ENCODE data around the gene CLRN3. TPM values are rescaled to one million over a fixed set of nuclear protein-coding genes. Genes with fewer than 3 reads are reported as not detected.

The CLRN3 gene
- total RNA-seq, 2 experiments from 2014 or later, result not detected

DNA sequence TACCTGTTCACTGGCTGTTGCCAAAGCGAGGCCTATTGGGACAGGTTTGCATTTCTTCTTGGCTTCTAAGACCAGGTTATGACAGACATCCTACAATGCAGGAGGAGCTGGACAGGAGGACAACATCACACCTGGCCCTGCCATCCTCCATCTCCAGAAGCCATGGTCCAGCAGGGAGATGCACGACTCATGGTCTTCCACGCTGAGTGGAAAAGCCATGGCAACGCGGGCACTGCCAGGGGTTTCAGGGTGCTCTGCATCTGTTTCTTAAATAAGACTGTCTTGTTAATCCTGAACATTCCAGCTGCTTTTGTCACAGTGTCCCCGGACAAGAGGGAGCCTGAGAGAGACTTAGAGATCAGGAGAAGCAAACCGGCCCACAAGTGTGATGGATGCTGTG lies 40.3 kb downstream of the CLRN3 start:
- DNase-seq, result no peak
- Mint-ChIP-seq H3K27ac (no peak overlapping the region), H3K4me3 (no peak overlapping the region), H3K4me1 (peaks cover 4% of the 10 kb centered on the region), H3K9me3 (ENCODE audit: low read depth) (no peaks in the 10 kb centered on the region), H3K36me3 (ENCODE audit: low read depth) (no peaks in the 10 kb centered on the region), H3K27me3 (peaks cover 7% of the 10 kb centered on the region)
- ChIA-PET POLR2A (no interaction called here), CTCF (interaction anchor here (0.5 kb wide), 1 partner anchor 96 kb away, joined by 3 read pairs; no protein-coding TSS in a partner anchor)
- ATAC-seq, result no peak
- intact Hi-C loops (cut with DNase I, micrococcal nuclease), result loop anchor here (2.0 to 10.0 kb wide), 2 partner anchors 610 to 1868 kb away; no protein-coding TSS in a partner anchor

DNA sequence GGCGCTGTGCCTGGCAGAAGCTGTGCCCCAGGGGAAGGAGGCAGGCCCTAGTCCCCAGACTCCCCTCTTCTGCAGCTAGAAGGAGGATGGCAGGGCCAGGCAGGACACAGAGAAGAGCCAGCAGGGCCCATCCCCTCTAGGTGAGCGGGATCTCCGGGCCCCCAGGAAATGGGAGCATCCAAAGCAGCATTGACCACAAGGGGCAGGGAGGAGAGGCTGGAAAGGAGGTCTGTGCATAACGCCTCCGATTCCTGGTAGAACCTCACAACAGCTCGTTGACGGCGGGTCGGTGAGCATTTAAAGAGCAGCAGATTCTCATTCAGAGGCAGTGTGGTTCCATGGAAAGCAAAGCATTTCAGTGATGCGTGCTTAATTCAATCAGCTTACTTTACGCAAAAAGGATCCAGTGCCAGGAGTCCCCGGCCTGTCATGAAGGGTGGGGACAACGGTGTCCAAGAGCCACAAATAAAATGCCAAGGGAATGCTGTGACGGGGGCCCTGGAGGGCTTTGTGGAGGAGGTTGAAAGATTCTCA lies 41.0 kb downstream of the CLRN3 start:
- Mint-ChIP-seq H3K36me3 (ENCODE audit: low read depth) (no peaks in the 10 kb centered on the region), H3K9me3 (ENCODE audit: low read depth) (no peaks in the 10 kb centered on the region), H3K4me3 (no peak overlapping the region), H3K27me3 (peaks cover 7% of the 10 kb centered on the region), H3K4me1 (peaks cover 8% of the 10 kb centered on the region), H3K27ac (no peak overlapping the region)
- no peak for DNase-seq
- ATAC-seq, result no peak
- ChIA-PET POLR2A (no interaction called here), CTCF (interaction anchor here (0.5 to 1.0 kb wide), 2 partner anchors 95 to 285 kb away, joined by 3 read pairs; no protein-coding TSS in a partner anchor)
- intact Hi-C loops (cut with DNase I, micrococcal nuclease), result loop anchor here (2.0 to 10.0 kb wide), 2 partner anchors 609 to 1867 kb away; no protein-coding TSS in a partner anchor

GRCh38 chr10:127850944-127851343 lies 41.8 kb downstream of the CLRN3 start:
- no peaks in the 10 kb centered on the region for H3K9me3 Mint-ChIP-seq (ENCODE audit: low read depth)
- H3K27me3 Mint-ChIP-seq, result peaks cover 7% of the 10 kb centered on the region
- CTCF ChIA-PET, result interaction anchor here (0.7 to 1.4 kb wide), 5 partner anchors 11 to 285 kb away, joined by 3 to 4 read pairs (median 3); no protein-coding TSS in a partner anchor
- POLR2A ChIA-PET, result no interaction called here
- H3K27ac Mint-ChIP-seq, result no peak overlapping the region
- no peak for ATAC-seq
- H3K36me3 Mint-ChIP-seq (ENCODE audit: low read depth), result no peaks in the 10 kb centered on the region
- H3K4me1 Mint-ChIP-seq, result peaks cover 8% of the 10 kb centered on the region
- H3K4me3 Mint-ChIP-seq, result no peak overlapping the region
- intact Hi-C loops (cut with DNase I, micrococcal nuclease), result loop anchor here in 1 of 2 experiments (10.0 kb wide), 1 partner anchor 1866 kb away; no protein-coding TSS in a partner anchor
- no peak for DNase-seq

- H3K36me3 Mint-ChIP-seq (ENCODE audit: low read depth), result no peaks in the 10 kb centered on the region
- peaks cover 7% of the 10 kb centered on the region for H3K27me3 Mint-ChIP-seq
- no peak overlapping the region for H3K4me3 Mint-ChIP-seq
- intact Hi-C loops (cut with DNase I, micrococcal nuclease), result loop anchor here in 1 of 2 experiments (10.0 kb wide), 1 partner anchor 1865 kb away; no protein-coding TSS in a partner anchor
- H3K27ac Mint-ChIP-seq, result no peak overlapping the region
- ATAC-seq, result no peak
- ChIA-PET CTCF (interaction anchor here (0.6 to 1.4 kb wide), 7 partner anchors 10 to 1056 kb away, joined by 3 to 4 read pairs (median 3); no protein-coding TSS in a partner anchor), POLR2A (interaction anchor here (0.6 kb wide), 1 partner anchor 144 kb away, joined by 3 read pairs; no protein-coding TSS in a partner anchor)
- no peak for DNase-seq
- peaks cover 8% of the 10 kb centered on the region for H3K4me1 Mint-ChIP-seq
- no peaks in the 10 kb centered on the region for H3K9me3 Mint-ChIP-seq (ENCODE audit: low read depth)
These were observed 42.8 kb downstream of the CLRN3 start for GRCh38 chr10:127849921-127850320.

DNA sequence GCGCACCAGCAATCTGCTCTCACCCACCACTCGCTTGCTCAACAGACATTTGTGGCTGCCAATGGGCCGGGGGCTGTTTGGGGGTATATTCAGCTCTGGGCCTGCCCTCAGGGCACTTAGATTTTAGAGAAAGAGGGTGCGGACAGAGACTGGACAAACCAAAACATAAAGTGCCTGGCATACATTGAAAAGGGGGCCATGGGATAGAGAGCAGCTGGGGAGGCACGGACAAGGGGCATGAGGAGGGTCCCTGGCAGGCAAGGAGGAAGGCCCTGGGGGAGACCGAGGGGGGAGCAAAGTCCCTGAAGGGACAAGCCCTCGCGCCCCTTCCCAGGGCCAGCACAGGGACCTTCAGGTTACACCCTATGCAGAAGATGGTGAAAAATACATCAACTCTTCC lies 43.5 kb downstream of the CLRN3 start:
- no peaks in the 10 kb centered on the region for H3K9me3 Mint-ChIP-seq (ENCODE audit: low read depth)
- no peaks in the 10 kb centered on the region for H3K36me3 Mint-ChIP-seq (ENCODE audit: low read depth)
- peaks cover 7% of the 10 kb centered on the region for H3K27me3 Mint-ChIP-seq
- ChIA-PET POLR2A (no interaction called here), CTCF (interaction anchor here (0.8 kb wide), 2 partner anchors 30 to 1057 kb away, joined by 3 read pairs; no protein-coding TSS in a partner anchor)
- ATAC-seq (no peak), DNase-seq (no peak)
- intact Hi-C loops (cut with DNase I, micrococcal nuclease), result no loop called here
- no peak overlapping the region for H3K27ac Mint-ChIP-seq
- H3K4me3 Mint-ChIP-seq, result no peak overlapping the region
- peaks cover 8% of the 10 kb centered on the region for H3K4me1 Mint-ChIP-seq

- DNase-seq (no peak), ATAC-seq (no peak)
- ChIA-PET POLR2A (no interaction called here), CTCF (no interaction called here)
- H3K4me1 Mint-ChIP-seq, result peaks cover 8% of the 10 kb centered on the region
- no peaks in the 10 kb centered on the region for H3K36me3 Mint-ChIP-seq (ENCODE audit: low read depth)
- no peaks in the 10 kb centered on the region for H3K9me3 Mint-ChIP-seq (ENCODE audit: low read depth)
- no peak overlapping the region for H3K4me3 Mint-ChIP-seq
- H3K27ac Mint-ChIP-seq, result no peak overlapping the region
- intact Hi-C loops (cut with DNase I, micrococcal nuclease), result no loop called here
- peaks cover 4% of the 10 kb centered on the region for H3K27me3 Mint-ChIP-seq
These were observed 44.5 kb downstream of the CLRN3 start for GRCh38 chr10:127848226-127848625.

DNA sequence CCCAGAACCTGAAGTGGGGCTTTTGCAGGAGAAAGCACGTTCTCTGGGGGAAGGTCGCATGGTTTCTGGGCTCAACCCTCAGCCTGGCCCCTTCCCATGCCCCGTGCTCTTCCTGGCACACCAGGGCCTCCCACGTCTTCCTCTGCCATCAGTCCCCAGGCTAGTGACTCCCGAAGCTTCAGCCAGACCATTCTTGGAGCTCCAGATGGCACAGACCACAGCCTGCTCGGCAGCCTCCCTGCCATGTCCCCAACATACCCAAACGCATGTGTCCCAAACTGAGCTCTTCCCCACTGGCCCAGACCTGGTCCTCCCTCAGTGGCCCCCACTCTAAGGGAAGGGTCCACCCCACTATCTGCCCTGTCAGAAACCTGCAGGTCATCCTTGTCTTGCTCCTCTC lies 47.0 kb downstream of the CLRN3 start:
- intact Hi-C loops (cut with DNase I, micrococcal nuclease), result no loop called here
- DNase-seq, result no peak
- H3K4me3 Mint-ChIP-seq, result no peak overlapping the region
- no peaks in the 10 kb centered on the region for H3K36me3 Mint-ChIP-seq (ENCODE audit: low read depth)
- H3K27me3 Mint-ChIP-seq, result peaks cover 2% of the 10 kb centered on the region
- CTCF ChIA-PET, result no interaction called here
- H3K27ac Mint-ChIP-seq, result no peak overlapping the region
- no peaks in the 10 kb centered on the region for H3K9me3 Mint-ChIP-seq (ENCODE audit: low read depth)
- ATAC-seq, result no peak
- POLR2A ChIA-PET, result no interaction called here
- H3K4me1 Mint-ChIP-seq, result peaks cover 8% of the 10 kb centered on the region

DNA sequence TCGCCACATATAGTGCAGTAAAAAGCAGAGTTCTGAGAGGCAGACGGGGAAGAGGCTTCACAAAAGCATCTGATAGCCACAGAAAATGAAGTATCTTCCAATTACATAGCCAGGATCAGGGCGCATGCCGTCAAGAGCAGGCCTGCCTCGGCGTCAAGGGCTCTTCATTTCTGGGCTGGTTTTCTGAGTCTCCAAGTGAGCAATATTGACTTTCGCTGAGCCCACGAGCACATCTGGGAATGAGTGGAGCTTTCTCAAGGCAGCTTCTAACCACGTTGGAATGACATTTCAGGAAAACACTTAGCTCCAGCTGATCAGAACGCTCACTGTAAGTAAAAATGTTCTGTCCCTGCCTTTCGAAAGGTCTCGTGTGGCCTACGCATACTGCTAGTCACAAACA lies 51.9 kb downstream of the CLRN3 start:
- DNase-seq (no peak), ATAC-seq (no peak)
- Mint-ChIP-seq H3K9me3 (ENCODE audit: low read depth) (no peaks in the 10 kb centered on the region), H3K4me1 (no peaks in the 10 kb centered on the region), H3K4me3 (no peak overlapping the region), H3K27ac (no peak overlapping the region), H3K27me3 (peaks cover 9% of the 10 kb centered on the region), H3K36me3 (ENCODE audit: low read depth) (no peaks in the 10 kb centered on the region)
- CTCF ChIA-PET, result interaction anchor here (1.1 to 2.1 kb wide), 2 partner anchors 9 to 14 kb away, joined by 3 to 5 read pairs; no protein-coding TSS in a partner anchor
- POLR2A ChIA-PET, result no interaction called here
- intact Hi-C loops (cut with DNase I, micrococcal nuclease), result no loop called here

- Mint-ChIP-seq H3K27me3 (peaks cover 7% of the 10 kb centered on the region), H3K36me3 (ENCODE audit: low read depth) (no peaks in the 10 kb centered on the region), H3K4me1 (no peaks in the 10 kb centered on the region), H3K4me3 (no peak overlapping the region), H3K9me3 (ENCODE audit: low read depth) (no peaks in the 10 kb centered on the region), H3K27ac (no peak overlapping the region)
- CTCF ChIA-PET, result interaction anchor here (1.1 to 2.1 kb wide), 2 partner anchors 14 to 17 kb away, joined by 3 to 9 read pairs; no protein-coding TSS in a partner anchor
- DNase-seq, result no peak
- POLR2A ChIA-PET, result no interaction called here
- intact Hi-C loops (cut with DNase I, micrococcal nuclease), result no loop called here
- ATAC-seq, result no peak
These were observed 55.8 kb downstream of the CLRN3 start for GRCh38 chr10:127836966-127837365.

DNA sequence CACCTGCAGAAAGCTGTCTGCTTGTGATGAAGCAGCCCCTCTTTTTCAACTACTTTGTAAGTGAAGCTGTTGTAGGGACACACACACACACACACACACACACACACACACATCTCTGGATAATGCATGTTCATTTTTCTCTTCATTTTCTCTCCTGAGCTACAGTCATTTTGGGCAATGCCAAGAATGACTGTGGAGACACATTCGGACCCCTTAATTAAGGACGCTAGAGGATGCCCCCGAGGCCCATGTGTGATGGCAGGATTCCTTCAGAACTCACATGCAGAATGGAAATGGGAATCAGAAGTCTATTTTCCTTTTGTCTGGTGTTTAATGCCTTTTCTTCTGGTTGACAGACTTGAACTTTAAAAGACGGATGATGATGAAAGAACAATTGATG lies 56.6 kb downstream of the CLRN3 start:
- H3K27me3 Mint-ChIP-seq, result peaks cover 7% of the 10 kb centered on the region
- CTCF ChIA-PET, result interaction anchor here (0.6 to 2.1 kb wide), 2 partner anchors 18 kb away, joined by 3 to 9 read pairs; no protein-coding TSS in a partner anchor
- DNase-seq, result no peak
- ATAC-seq, result no peak
- POLR2A ChIA-PET, result no interaction called here
- intact Hi-C loops (cut with DNase I, micrococcal nuclease), result no loop called here
- no peak overlapping the region for H3K27ac Mint-ChIP-seq
- H3K4me1 Mint-ChIP-seq, result no peaks in the 10 kb centered on the region
- H3K4me3 Mint-ChIP-seq, result no peak overlapping the region
- H3K9me3 Mint-ChIP-seq (ENCODE audit: low read depth), result no peaks in the 10 kb centered on the region
- H3K36me3 Mint-ChIP-seq (ENCODE audit: low read depth), result no peaks in the 10 kb centered on the region

- POLR2A ChIA-PET, result no interaction called here
- peaks cover 7% of the 10 kb centered on the region for H3K27me3 Mint-ChIP-seq
- DNase-seq, result no peak
- CTCF ChIA-PET, result interaction anchor here (2.1 kb wide), 1 partner anchor 19 kb away, joined by 9 read pairs; no protein-coding TSS in a partner anchor
- H3K4me1 Mint-ChIP-seq, result no peaks in the 10 kb centered on the region
- intact Hi-C loops (cut with DNase I, micrococcal nuclease), result no loop called here
- H3K36me3 Mint-ChIP-seq (ENCODE audit: low read depth), result no peaks in the 10 kb centered on the region
- H3K27ac Mint-ChIP-seq, result no peak overlapping the region
- no peak for ATAC-seq
- H3K9me3 Mint-ChIP-seq (ENCODE audit: low read depth), result no peaks in the 10 kb centered on the region
- no peak overlapping the region for H3K4me3 Mint-ChIP-seq
These were observed 58.0 kb downstream of the CLRN3 start for GRCh38 chr10:127834791-127835190.

DNA sequence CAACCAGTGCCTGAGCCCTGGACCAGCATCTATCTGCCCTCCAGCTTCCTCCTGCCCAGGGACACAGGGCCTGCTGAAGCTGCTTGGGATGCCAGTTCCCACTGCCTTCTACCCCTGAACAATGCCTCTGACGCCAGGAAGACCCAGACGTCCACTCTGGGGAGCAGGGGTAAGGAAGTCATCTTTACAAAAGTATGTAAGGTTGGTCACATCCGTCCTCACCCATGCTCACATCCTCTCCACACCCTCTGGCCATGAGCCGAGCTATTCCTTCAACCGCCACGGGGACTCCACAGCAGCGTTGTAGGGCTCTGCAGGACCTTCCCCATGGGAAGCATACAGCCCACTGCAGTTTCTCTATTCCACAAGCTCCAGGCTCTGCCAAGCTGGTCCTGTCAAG lies 58.5 kb downstream of the CLRN3 start:
- H3K4me1 Mint-ChIP-seq, result no peaks in the 10 kb centered on the region
- H3K4me3 Mint-ChIP-seq, result no peak overlapping the region
- DNase-seq, result no peak
- ATAC-seq, result no peak
- no peak overlapping the region for H3K27ac Mint-ChIP-seq
- H3K9me3 Mint-ChIP-seq (ENCODE audit: low read depth), result no peaks in the 10 kb centered on the region
- peaks cover 7% of the 10 kb centered on the region for H3K27me3 Mint-ChIP-seq
- no peaks in the 10 kb centered on the region for H3K36me3 Mint-ChIP-seq (ENCODE audit: low read depth)
- ChIA-PET POLR2A (no interaction called here), CTCF (no interaction called here)
- intact Hi-C loops (cut with DNase I, micrococcal nuclease), result no loop called here
